Lung (tissue), 12 donors: ENCODE data around the gene FGFR2. TPM values are rescaled to one million over a fixed set of nuclear protein-coding genes. Genes with fewer than 3 reads are reported as not detected.
A peak's percentile ranks its signal among the peaks of the same experiment; 100 is the strongest.

Source experiments
- ATAC-seq: fragments of 200-7000 bp; cut with Tn5 transposase; one replicate; pipeline ENCODE4 v1.9.1; 2020; ENCODE audit warnings: moderate number of reproducible peaks; ENCODE audit not compliant: insufficient read depth, low FRiP score
- DNase-seq, 3 donors: peaks; one replicate each; pipeline ENCODE4 v3.0.0-alpha.2; 2013 to 2017
- H3K27ac ChIP-seq, 2 donors: one replicate each; pipeline ENCODE4 v1.5.1; 2013; ENCODE audit warnings: mild to moderate bottlenecking in 2 of 2, moderate library complexity in 2 of 2, control low read depth in 1 of 2, inconsistent platforms in 1 of 2, low read depth in 1 of 2, low read length in 1 of 2
- H3K27me3 ChIP-seq, 3 donors: one replicate each; pipeline ENCODE4 v1.5.1; 2013; ENCODE audit warnings: low read length in 2 of 3; ENCODE audit not compliant: control insufficient read depth in 3 of 3, insufficient read depth in 3 of 3
- H3K36me3 ChIP-seq, 4 donors: one replicate each; pipeline ENCODE4 v1.5.1; 2013; ENCODE audit warnings: low read length in 4 of 4, mild to moderate bottlenecking in 1 of 4, moderate library complexity in 1 of 4; ENCODE audit not compliant: control insufficient read depth in 4 of 4, insufficient read depth in 4 of 4
- H3K4me1 ChIP-seq, 5 donors: one replicate each; pipeline ENCODE4 v1.5.1; 2013; ENCODE audit warnings: low read length in 5 of 5, mild to moderate bottlenecking in 2 of 5, moderate library complexity in 1 of 5; ENCODE audit not compliant: control insufficient read depth in 5 of 5, insufficient read depth in 5 of 5
- H3K4me3 ChIP-seq: one replicate; pipeline ENCODE4 v1.5.1; 2013; ENCODE audit warnings: mild to moderate bottlenecking, control low read depth, moderate library complexity
- H3K9ac ChIP-seq, 2 donors: one replicate each; pipeline ENCODE4 v1.5.1; 2013; ENCODE audit warnings: low read length in 2 of 2, control low read depth in 1 of 2; ENCODE audit not compliant: insufficient read depth in 1 of 2
- H3K9me3 ChIP-seq, 4 donors: one replicate each; pipeline ENCODE4 v1.5.1; 2013; ENCODE audit warnings: low read length in 3 of 4, mild to moderate bottlenecking in 1 of 4, moderate library complexity in 1 of 4; ENCODE audit not compliant: control insufficient read depth in 4 of 4, insufficient read depth in 3 of 4
- WGBS, 2 donors: extraction: QIAGEN DNeasy Blood & Tissue Kit; methylation state at CpG; one replicate each; pipeline ENCODE4 v1.1.7; 2013; 5-methylcytosine and 5-hydroxymethylcytosine counted together
- polyA plus RNA-seq, 2 donors: library from polyadenylated mRNA; stranded (reverse); fragments of 200-250 nt; gene quantifications; one replicate each; pipeline ENCODE4 v1.2.1, GENCODE V29; 2013
- total RNA-seq, 2 donors: library from RNA; depleted of rRNA in 1 of 2; stranded (reverse); fragments of >200 nt in 1 of 2; gene quantifications; one replicate each; pipeline ENCODE4 v1.2.1, GENCODE V29; 2014 to 2021
- TF ChIP-seq, protein P1 (sequence below): IDR thresholded peaks from 2 replicates; pipeline ENCODE4 v1.5.1; 2012; ENCODE audit warnings: mild to moderate bottlenecking; ENCODE audit errors: control extremely low read depth, extremely low read depth
- donor health status: control.
- donor health status: control.
- donor health status: Bipolar disorder and iron deficiency.
- donor health status: healthy.
- donor health status: DM: yes; HTN: yes; CAD: no.

The FGFR2 gene
- total and polyA plus RNA-seq, 4 donors: 11.4 to 230 (median 41.7) TPM

DNA sequence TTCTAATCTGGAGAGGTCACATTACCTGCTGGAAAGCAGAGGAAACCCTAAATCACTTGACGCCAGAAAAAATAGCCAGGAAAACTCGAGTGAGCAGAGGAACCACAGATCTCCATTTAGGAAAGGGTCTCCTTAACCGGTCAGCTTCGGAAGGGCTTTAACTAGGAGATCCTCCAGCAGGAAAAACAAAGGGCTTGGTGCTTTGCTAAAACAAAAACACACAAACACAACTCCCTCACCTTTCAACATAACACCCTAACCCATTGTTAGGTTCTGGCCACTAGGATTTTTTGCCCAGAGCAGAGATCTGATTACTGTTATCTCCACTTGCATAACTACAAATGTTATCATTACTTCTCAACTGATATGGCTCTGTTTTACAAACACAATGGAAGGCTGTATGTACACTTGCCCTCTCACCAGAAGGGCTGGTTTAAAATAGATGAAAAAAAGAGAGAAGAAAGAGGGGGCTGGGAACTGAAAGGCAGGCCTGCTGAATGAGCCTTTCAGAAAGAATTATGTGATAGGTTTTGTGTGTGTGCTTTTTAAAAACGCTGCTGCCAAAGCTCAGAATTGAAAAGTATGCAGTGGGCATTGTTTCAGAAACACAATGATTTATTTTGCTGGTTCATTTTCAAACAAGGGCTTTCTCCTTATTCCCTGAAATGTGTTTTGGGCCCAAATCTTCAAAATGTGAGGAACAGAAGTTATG, 161.5 kb downstream of the FGFR2 start:
- ATAC-seq (no peak), DNase-seq (peak in 1 of 3 donors; percentile 67)
- WGBS, 2 donors: 48 to 49% methylated on average over 5 of the region's 5 CpGs
- TF ChIP-seq, protein P1, sequence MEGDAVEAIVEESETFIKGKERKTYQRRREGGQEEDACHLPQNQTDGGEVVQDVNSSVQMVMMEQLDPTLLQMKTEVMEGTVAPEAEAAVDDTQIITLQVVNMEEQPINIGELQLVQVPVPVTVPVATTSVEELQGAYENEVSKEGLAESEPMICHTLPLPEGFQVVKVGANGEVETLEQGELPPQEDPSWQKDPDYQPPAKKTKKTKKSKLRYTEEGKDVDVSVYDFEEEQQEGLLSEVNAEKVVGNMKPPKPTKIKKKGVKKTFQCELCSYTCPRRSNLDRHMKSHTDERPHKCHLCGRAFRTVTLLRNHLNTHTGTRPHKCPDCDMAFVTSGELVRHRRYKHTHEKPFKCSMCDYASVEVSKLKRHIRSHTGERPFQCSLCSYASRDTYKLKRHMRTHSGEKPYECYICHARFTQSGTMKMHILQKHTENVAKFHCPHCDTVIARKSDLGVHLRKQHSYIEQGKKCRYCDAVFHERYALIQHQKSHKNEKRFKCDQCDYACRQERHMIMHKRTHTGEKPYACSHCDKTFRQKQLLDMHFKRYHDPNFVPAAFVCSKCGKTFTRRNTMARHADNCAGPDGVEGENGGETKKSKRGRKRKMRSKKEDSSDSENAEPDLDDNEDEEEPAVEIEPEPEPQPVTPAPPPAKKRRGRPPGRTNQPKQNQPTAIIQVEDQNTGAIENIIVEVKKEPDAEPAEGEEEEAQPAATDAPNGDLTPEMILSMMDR: no peak
- Histone ChIP-seq H3K4me3 (no peak overlapping the region), H3K36me3 (no peaks in the 10 kb centered on the region), H3K27me3 (no peaks in the 10 kb centered on the region), H3K9me3 (no peaks in the 10 kb centered on the region), H3K27ac (no peak overlapping the region), H3K9ac (peak overlapping the region in 1 of 2 donors; percentile 23), H3K4me1 (peaks cover 0 to 35% (median 18%) of the 10 kb centered on the region in 5 donors)

DNA sequence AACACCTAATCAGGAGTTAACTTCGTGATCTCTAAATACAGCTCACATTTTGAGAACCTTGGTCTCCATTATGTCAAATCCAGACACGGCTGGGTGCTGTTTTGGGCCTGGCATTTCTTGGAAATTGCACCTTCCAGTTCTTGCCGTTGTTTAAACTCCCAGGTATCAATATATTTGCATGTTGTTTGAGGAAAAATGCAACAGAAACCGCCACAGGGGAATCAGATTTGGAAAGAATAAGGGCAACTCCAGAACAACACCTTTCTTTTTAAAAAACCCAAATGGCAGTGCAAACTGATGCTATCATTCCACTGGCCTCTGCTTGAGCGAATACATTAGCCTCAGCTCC, 162.0 kb downstream of the FGFR2 start:
- no peak for ATAC-seq
- 81% methylated on average over 5 of the region's 5 CpGs for WGBS, 2 donors

DNA sequence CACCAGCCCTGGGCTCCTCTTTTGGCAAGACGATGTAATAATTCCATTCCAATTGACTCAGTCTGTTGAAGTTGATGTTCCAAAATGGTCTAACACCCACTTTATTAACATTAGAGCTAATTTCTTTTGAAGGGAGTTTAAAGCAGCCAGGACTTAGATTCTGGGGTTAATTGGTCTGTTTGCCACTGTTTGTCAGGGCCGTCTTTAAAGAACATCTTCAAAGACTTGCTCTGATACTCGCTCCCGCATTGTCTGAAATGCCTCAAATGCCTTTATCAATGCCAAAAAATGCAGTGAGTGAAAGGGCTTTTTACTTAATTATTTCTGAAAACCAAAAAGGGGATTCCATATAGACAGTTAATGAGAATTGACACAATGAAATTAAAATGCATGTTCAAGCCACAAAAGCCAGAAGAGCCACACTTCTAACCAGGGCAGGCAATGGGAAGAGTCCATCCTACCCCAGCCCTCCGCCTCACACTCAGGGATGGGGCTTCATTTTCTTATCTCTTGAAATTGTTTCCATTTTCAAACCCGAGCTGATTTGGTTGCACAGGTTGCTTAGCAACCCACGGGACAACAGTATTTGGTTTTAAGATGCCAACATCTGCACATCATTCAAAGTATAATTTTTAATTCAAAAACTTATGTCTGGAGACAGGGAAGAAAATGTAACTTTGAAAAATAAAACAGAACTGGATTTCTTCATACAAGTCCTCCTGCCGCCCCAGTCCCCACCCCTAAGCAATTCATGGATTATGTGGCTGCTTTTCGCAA, 163.0 kb downstream of the FGFR2 start:
- ATAC-seq: no peak
- Histone ChIP-seq H3K36me3 (no peaks in the 10 kb centered on the region), H3K9me3 (no peaks in the 10 kb centered on the region), H3K4me3 (no peak overlapping the region), H3K9ac (no peak overlapping the region), H3K4me1 (peaks cover 0 to 35% (median 18%) of the 10 kb centered on the region in 5 donors), H3K27me3 (no peaks in the 10 kb centered on the region), H3K27ac (no peak overlapping the region)
- DNase-seq: peak; percentile 51 to 70 (median 59)
- 77 to 82% methylated on average over 9 of the region's 9 CpGs for WGBS, 2 donors
- TF ChIP-seq, protein P1: no peak

More for the DNA sequence above, 162.0 kb downstream of the FGFR2 start:
- Histone ChIP-seq H3K27ac (no peak overlapping the region), H3K27me3 (no peaks in the 10 kb centered on the region), H3K9me3 (no peaks in the 10 kb centered on the region), H3K9ac (no peak overlapping the region), H3K36me3 (no peaks in the 10 kb centered on the region), H3K4me1 (peaks cover 0 to 35% (median 18%) of the 10 kb centered on the region in 5 donors), H3K4me3 (no peak overlapping the region)
- TF ChIP-seq, protein P1: no peak
- no peak for DNase-seq
